Mucosa of rectum (tissue), 2 donors: ENCODE data around the gene PIK3AP1.

Experiments
- H3K27ac ChIP-seq, 2 donors: one replicate each; pipeline ENCODE4 v1.7.0; 2013; ENCODE audit warnings: inconsistent platforms in 2 of 2, low read depth in 2 of 2, low read length in 2 of 2
- H3K27me3 ChIP-seq, 2 donors: one replicate each; pipeline ENCODE4 v1.7.0; 2013; ENCODE audit warnings: low read length in 2 of 2; ENCODE audit not compliant: control insufficient read depth in 2 of 2, insufficient read depth in 2 of 2
- H3K36me3 ChIP-seq, 2 donors: one replicate each; pipeline ENCODE4 v1.7.0; 2013; ENCODE audit warnings: low read length in 2 of 2; ENCODE audit not compliant: control insufficient read depth in 2 of 2, insufficient read depth in 2 of 2
- H3K4me1 ChIP-seq, 2 donors: one replicate each; pipeline ENCODE4 v1.7.0; 2013; ENCODE audit warnings: low read length in 2 of 2, mild to moderate bottlenecking in 1 of 2; ENCODE audit not compliant: control insufficient read depth in 2 of 2, insufficient read depth in 2 of 2
- H3K4me3 ChIP-seq, 2 donors: one replicate each; pipeline ENCODE4 v1.7.0; 2013; ENCODE audit warnings: low read length in 2 of 2
- H3K9ac ChIP-seq, 2 donors: one replicate each; pipeline ENCODE4 v1.7.0; 2013; ENCODE audit warnings: low read length in 2 of 2, low read depth in 1 of 2, mild to moderate bottlenecking in 1 of 2
- H3K9me3 ChIP-seq, 2 donors: one replicate each; pipeline ENCODE4 v1.7.0; 2013; ENCODE audit warnings: low read length in 2 of 2; ENCODE audit not compliant: control insufficient read depth in 2 of 2
- donor health status: healthy.
- donor health status: Normal muscosa, but diverticular disease.

PIK3AP1 gene

GRCh38 chr10:96588060-96588554 is 132.2 kb downstream of the PIK3AP1 start:
- Histone ChIP-seq H3K9me3 (no peaks in the 10 kb centered on the region), H3K9ac (peak overlapping the region; percentile 90 to 93), H3K27ac (peak overlapping the region; percentile 97 to 99), H3K4me3 (peak overlapping the region; percentile 91 to 94), H3K27me3 (no peaks in the 10 kb centered on the region), H3K36me3 (no peaks in the 10 kb centered on the region), H3K4me1 (peaks cover 21 to 39% of the 10 kb centered on the region in 2 donors)

- H3K9ac ChIP-seq = peak overlapping the region; percentile 90 to 93
- H3K9me3 ChIP-seq = no peaks in the 10 kb centered on the region
- H3K27ac ChIP-seq = peak overlapping the region; percentile 97 to 99
- H3K36me3 ChIP-seq = no peaks in the 10 kb centered on the region
- no peaks in the 10 kb centered on the region for H3K27me3 ChIP-seq
- peaks cover 21 to 39% of the 10 kb centered on the region in 2 donors for H3K4me1 ChIP-seq
- peak overlapping the region; percentile 91 to 94 for H3K4me3 ChIP-seq
These were observed 132.9 kb downstream of the PIK3AP1 start for GRCh38 chr10:96587264-96588059.

- H3K9me3 ChIP-seq = no peaks in the 10 kb centered on the region
- H3K4me1 ChIP-seq = peaks cover 21 to 45% of the 10 kb centered on the region in 2 donors
- H3K27ac ChIP-seq = peak within 1 kb of the TSS; percentile 97 to 99
- no peaks in the 10 kb centered on the region for H3K27me3 ChIP-seq
- peak within 1 kb of the TSS; percentile 90 to 93 for H3K9ac ChIP-seq
- H3K4me3 ChIP-seq = peak within 1 kb of the TSS; percentile 91 to 94
- H3K36me3 ChIP-seq = no peaks in the 10 kb centered on the region
These were observed 133.7 kb downstream of the PIK3AP1 start, which contains the start of gene TM9SF3 for GRCh38 chr10:96586419-96587263. TM9SF3 (minus strand) TSS chr10:96587012; CDS start chr10:96586835, 177 bp downstream.

GRCh38 chr10:96585736-96586418 is 134.4 kb downstream of the PIK3AP1 start:
- Histone ChIP-seq H3K27ac (peak overlapping the region; percentile 97 to 99), H3K4me1 (peaks cover 24 to 50% of the 10 kb centered on the region in 2 donors), H3K36me3 (no peaks in the 10 kb centered on the region), H3K9ac (peak overlapping the region; percentile 81 to 90), H3K27me3 (no peaks in the 10 kb centered on the region), H3K9me3 (no peaks in the 10 kb centered on the region), H3K4me3 (peak overlapping the region; percentile 78 to 94)

- no peaks in the 10 kb centered on the region for H3K9me3 ChIP-seq
- H3K27ac ChIP-seq = no peak overlapping the region
- no peaks in the 10 kb centered on the region for H3K36me3 ChIP-seq
- no peak overlapping the region for H3K9ac ChIP-seq
- peaks cover 31 to 59% of the 10 kb centered on the region in 2 donors for H3K4me1 ChIP-seq
- no peaks in the 10 kb centered on the region for H3K27me3 ChIP-seq
- peak overlapping the region; percentile 14 to 26 for H3K4me3 ChIP-seq
These were observed 135.8 kb downstream of the PIK3AP1 start for GRCh38 chr10:96584474-96584873.

- no peaks in the 10 kb centered on the region for H3K27me3 ChIP-seq
- peaks cover 32 to 56% of the 10 kb centered on the region in 2 donors for H3K4me1 ChIP-seq
- H3K9me3 ChIP-seq = no peaks in the 10 kb centered on the region
- no peak overlapping the region for H3K9ac ChIP-seq
- H3K27ac ChIP-seq = no peak overlapping the region
- H3K4me3 ChIP-seq = no peak overlapping the region
- no peaks in the 10 kb centered on the region for H3K36me3 ChIP-seq
These were observed 136.3 kb downstream of the PIK3AP1 start for GRCh38 chr10:96584035-96584434.

GRCh38 chr10:96579133-96579532 is 141.2 kb downstream of the PIK3AP1 start:
- H3K9ac ChIP-seq = no peak overlapping the region
- H3K36me3 ChIP-seq = peaks cover 0 to 3% of the 10 kb centered on the region in 2 donors
- H3K4me3 ChIP-seq = no peak overlapping the region
- H3K27ac ChIP-seq = no peak overlapping the region
- H3K27me3 ChIP-seq = no peaks in the 10 kb centered on the region
- H3K9me3 ChIP-seq = no peaks in the 10 kb centered on the region
- peaks cover 20 to 41% of the 10 kb centered on the region in 2 donors for H3K4me1 ChIP-seq

GRCh38 chr10:96578633-96579032 is 141.7 kb downstream of the PIK3AP1 start:
- Histone ChIP-seq H3K27me3 (no peaks in the 10 kb centered on the region), H3K36me3 (peaks cover 0 to 3% of the 10 kb centered on the region in 2 donors), H3K9me3 (no peaks in the 10 kb centered on the region), H3K9ac (no peak overlapping the region), H3K27ac (peak overlapping the region in 1 of 2 donors; percentile 29), H3K4me1 (peaks cover 20 to 41% of the 10 kb centered on the region in 2 donors), H3K4me3 (no peak overlapping the region)

GRCh38 chr10:96578022-96578421 is 142.3 kb downstream of the PIK3AP1 start:
- Histone ChIP-seq H3K4me3 (no peak overlapping the region), H3K27ac (peak overlapping the region in 1 of 2 donors; percentile 68), H3K27me3 (no peaks in the 10 kb centered on the region), H3K9me3 (no peaks in the 10 kb centered on the region), H3K4me1 (peaks cover 17 to 41% of the 10 kb centered on the region in 2 donors), H3K36me3 (peaks cover 2 to 3% of the 10 kb centered on the region in 2 donors), H3K9ac (no peak overlapping the region)
